NK-92 (cell line): ENCODE results near the gene C12orf76.

ENCODE experiments used
- DNase-seq: peaks from one replicate; lab custom pipeline; 2025; ENCODE audit not compliant: unreplicated experiment; lab: John Stamatoyannopoulos, UW

C12orf76 gene

DNA sequence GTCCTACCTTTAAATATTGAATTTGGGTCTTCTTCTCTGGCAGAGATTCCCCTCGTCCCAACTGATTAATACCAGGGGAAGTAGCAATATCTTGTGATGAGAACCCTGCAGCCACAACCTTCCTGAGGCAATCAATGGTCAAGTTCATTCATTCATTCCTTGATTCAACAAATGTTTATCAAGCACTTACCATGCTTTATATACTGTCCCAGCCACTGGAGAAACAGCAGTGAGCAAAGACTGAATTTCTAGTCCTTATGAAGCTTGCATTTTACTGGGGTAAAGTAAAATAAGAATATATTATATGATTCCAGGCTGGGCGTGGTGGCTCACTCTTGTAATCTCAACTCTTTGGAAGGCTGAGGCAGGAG, 51.9 kb downstream of the C12orf76 start:
- no peak for DNase-seq

DNA sequence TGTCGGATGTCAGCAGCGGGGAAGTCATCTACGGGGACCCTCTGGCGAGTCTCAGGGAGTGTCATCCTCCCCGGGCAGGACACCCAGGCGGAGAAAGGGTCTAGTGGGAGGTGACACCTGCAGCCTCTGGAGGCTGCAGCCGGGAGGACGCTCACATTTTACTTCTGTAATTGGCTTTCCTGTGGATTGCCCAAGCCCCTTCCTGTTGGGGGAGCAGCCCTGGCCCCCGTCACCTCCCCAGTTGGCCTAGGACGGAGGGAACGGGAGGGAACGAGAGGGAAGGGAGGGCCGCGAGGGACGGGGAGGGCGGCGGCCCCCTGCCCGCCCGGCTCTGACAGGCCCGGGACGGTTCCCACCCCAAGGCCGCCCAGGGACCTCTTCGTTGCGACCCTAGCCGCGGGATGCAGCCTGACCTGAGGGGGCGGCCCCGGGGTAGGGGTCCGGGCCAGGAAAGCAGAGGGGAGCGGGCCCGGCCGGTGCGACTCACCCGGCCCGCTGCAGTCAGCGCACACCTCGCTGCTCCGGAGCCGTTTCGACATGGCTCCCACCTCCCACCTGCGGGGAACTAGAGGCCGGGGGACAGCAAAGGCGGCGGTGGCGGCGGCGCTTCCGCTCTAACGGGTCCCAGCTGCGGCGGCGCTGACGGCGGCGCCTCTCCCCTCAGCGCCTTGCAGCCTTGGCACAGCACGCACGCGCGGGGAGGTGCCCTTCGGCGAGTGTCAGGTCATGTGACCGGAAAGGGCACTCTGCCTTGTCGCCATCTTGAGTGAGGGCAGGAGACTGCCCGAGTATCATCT, 52.4 kb downstream of the C12orf76 start, which contains the start of gene GIT2:
Gene GIT2, minus strand, starts transcription at position 683 of the 797 bp plus-strand sequence. Its CDS starts 144 bp downstream, at position 539.
- peak; percentile 54 for DNase-seq

DNA sequence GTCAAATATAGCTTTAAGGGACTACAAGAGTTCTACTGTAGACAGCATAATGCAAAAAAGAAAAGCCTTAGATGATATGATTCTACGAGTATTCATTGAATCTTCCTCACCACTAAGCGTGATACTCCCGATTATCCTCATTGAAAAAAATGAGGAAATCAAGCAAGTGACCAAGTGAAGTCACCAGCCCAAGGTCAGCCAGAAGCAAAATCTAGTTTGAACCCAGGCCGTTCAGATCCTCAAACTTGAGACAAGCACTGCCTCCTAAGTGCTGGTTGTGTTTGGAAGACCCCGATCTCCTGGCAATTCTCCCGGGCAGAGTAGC, 53.0 kb downstream of the C12orf76 start:
- DNase-seq, result no peak

DNA sequence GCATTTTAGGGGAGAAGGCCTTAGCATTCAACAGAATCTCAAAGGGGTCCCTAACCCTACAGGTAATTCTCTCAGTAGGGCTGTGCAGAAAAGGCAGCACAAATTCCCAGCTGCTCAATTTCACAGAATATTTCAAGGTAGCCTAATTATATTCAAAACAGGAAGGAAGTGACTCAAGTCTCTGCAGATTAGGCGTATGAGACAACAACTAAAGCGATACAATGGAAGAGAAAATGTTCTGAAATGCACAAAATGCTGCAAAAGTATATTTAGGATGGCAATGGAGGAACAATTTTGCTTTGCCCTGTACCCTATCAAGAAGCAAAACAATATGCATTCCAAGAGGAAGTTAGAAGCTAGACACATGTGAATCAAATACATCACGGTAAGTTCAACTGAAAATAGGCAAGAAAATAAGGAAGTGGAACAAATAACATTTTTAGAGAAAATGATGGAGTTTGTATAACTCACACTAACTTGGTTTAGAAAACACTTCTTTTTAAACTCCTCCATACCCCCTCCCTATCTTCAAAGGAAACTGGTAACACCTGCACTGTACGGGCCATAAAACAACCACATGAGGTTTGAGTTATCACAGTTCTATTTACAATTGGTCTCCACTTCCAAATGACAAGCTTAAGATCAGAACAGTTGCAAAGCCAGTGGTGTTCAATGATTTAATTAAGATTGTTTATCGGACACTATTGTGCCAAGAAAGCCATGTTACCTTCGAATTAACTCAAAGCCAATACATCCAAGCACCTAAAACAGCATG, 53.7 kb downstream of the C12orf76 start:
- DNase-seq, result no peak

DNA sequence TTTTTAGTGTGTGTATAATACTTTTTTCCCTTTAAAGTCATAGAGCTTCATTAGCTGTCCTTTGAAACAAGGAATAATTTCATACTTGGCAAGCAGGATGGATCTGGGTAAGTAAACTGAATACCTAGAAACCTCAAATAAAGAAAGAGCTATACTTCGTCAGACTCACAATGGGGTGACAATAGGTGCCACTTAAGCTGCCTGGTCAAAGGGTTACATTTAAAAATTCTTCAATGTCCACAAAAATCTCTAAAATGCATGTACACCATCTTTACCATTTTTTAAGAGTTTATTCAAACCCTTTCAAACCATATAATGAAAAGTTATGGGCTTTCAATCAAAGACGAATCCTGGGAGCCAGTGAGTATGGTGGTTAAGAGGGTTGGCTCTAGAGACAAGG, 55.2 kb downstream of the C12orf76 start:
- DNase-seq, result no peak

DNA sequence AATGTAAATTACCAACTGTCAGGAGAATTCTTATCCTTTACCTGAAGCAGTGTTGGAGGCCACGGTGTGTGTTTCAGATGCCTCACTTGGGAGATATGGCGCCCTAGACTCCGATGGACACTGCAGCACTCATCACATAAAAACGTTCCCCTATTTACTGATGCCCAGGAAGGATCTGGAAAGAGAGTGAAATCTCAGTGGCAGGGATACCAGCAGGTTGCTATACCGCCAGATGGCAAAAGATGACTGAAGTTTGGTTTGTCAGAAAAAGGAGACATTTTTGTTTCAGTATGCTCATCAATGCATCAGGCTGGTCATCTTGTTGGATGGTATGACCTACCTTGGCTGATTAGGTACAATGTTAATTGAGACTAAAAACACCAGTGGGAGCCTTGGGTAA, 56.7 kb downstream of the C12orf76 start:
- no peak for DNase-seq
